H1 (cell line): ENCODE data around the gene SLC9C1. TPM values are rescaled to one million over a fixed set of nuclear protein-coding genes. Genes with fewer than 3 reads are reported as not detected.

Experiments used
- CBX5 ChIP-seq: fragments of 300-800, 300-1000 bp; sonication (generic); IDR thresholded peaks from 2 replicates; pipeline ENCODE4 v1.7.1; 2016; ENCODE audit warnings: antibody characterized with exemption, low read length, low read depth
- CHD7 ChIP-seq: fragments of 300-600 bp; sonication (generic); IDR thresholded peaks from 2 replicates; pipeline ENCODE4 v1.7.1; 2012; ENCODE audit warnings: low read length, moderate library complexity, mild to moderate bottlenecking, inconsistent platforms; ENCODE audit not compliant: insufficient replicate concordance
- HDAC2 ChIP-seq, 2 experiments: fragments of 300-600 bp in 1 of 2; sonication (generic) in 1 of 2; IDR thresholded peaks; 2 replicates each; pipeline ENCODE4 v1.6.1; 2011 to 2012; ENCODE audit warnings: low read depth in 2 of 2, low read length in 2 of 2, mild to moderate bottlenecking in 2 of 2, moderate library complexity in 2 of 2, borderline replicate concordance in 1 of 2, inconsistent platforms in 1 of 2
- KDM1A ChIP-seq: fragments of 200-600, 300-600 bp; sonication (generic); IDR thresholded peaks from 2 replicates; pipeline ENCODE4 v1.7.1; 2016; ENCODE audit warnings: mild to moderate bottlenecking, low read length, borderline replicate concordance
- SIN3A ChIP-seq, 2 experiments: IDR thresholded peaks in 1 of 2; conservative IDR thresholded peaks in 1 of 2; 2 replicates each; pipeline ENCODE4 v1.6.1; 2011 to 2012; ENCODE audit warnings: low read length in 2 of 2, improper control_type of control experiment in 1 of 2, low read depth in 1 of 2, mild to moderate bottlenecking in 1 of 2
- TAF1 ChIP-seq: IDR thresholded peaks from 2 replicates; pipeline ENCODE4 v1.6.1; 2011; ENCODE audit warnings: mild to moderate bottlenecking, low read depth, low read length
- TBP ChIP-seq: IDR thresholded peaks from 2 replicates; pipeline ENCODE4 v1.6.1; 2011; ENCODE audit warnings: low read depth, low read length, improper control_type of control experiment
- polyA plus RNA-seq, 7 experiments: library from polyadenylated mRNA; depleted of rRNA in 3 of 7; stranded (reverse) in 5 of 7; unstranded in 2 of 7; fragments of >200 nt in 5 of 7; fragments of 200-250 nt in 2 of 7; gene quantifications; 1 replicate in 5 of 7; 2 replicates in 1 of 7; 4 replicates in 1 of 7; pipeline versions ENCODE4 v1.2.1 to v1.2.3, GENCODE V29; 2011 to 2013; ENCODE audit warnings: missing spikeins in 2 of 7, mixed read lengths in 2 of 7
- total RNA-seq: library from RNA; stranded (reverse); fragmentation: NEBNext Ultra II Directional; extraction: Animal tissue kit (Norgen Biotek cat#: 25700); gene quantifications from 2 replicates; pipeline ENCODE4 v1.2.1, GENCODE V29; 2021

SLC9C1 gene
- total and polyA plus RNA-seq, 2 of the 8 experiments (the other 6 are each of a cell fraction or from before 2014, with no cell fraction given), result 0.15 to 0.24 TPM

- TF ChIP-seq CHD7 (no peak), CBX5 (no peak), TBP (no peak), SIN3A (conservative IDR thresholded peaks at IDR 0.05 in 1 of 2, IDR thresholded peaks at IDR 0.05 in 1 of 2; ENCODE audit: low read depth in 1 of 2, low read length in 2 of 2) (no peak), HDAC2 (IDR thresholded peaks at IDR 0.05; ENCODE audit: borderline replicate concordance in 1 of 2, low read depth in 2 of 2, low read length in 2 of 2) (no peak), TAF1 (no peak), KDM1A (no peak)
Measured at GRCh38 chr3:112334691-112335433, 40.8 kb upstream of the SLC9C1 start (continued).
